Transverse colon (tissue), 4 donors: ENCODE results near the gene MTX1. TPM values are rescaled to one million over a fixed set of nuclear protein-coding genes. Genes with fewer than 3 reads are reported as not detected.

Experiments
- DNase-seq: peaks from one replicate; pipeline ENCODE4 v3.0.0-alpha.2; 2019
- H3K27ac ChIP-seq, 4 donors: fragments of 200-600 bp; sonication (generic); 2 replicates each; pipeline ENCODE4 v1.5.1; 2016 to 2018; ENCODE audit warnings: inconsistent platforms in 4 of 4
- H3K27me3 ChIP-seq: fragments of 200-600 bp; sonication (generic); 2 replicates; pipeline ENCODE4 v1.5.1; 2017; ENCODE audit warnings: inconsistent platforms
- H3K36me3 ChIP-seq, 4 donors: fragments of 200-600 bp; sonication (generic); 2 replicates each; pipeline ENCODE4 v1.5.1; 2017 to 2019; ENCODE audit warnings: inconsistent platforms in 4 of 4
- H3K4me1 ChIP-seq, 4 donors: fragments of 200-600 bp; sonication (generic); 2 replicates each; pipeline ENCODE4 v1.5.1; 2017 to 2020; ENCODE audit warnings: inconsistent platforms in 4 of 4
- H3K4me3 ChIP-seq, 4 donors: fragments of 200-600 bp; sonication (generic); 1 replicate in 1 of 4; 2 replicates in 3 of 4; pipeline versions ENCODE4 v1.5.1 to v1.6.1; 2017 to 2019; ENCODE audit warnings: inconsistent platforms in 4 of 4
- H3K9me3 ChIP-seq, 2 donors: fragments of 200-600 bp; sonication (generic); 2 replicates each; pipeline ENCODE4 v1.5.1; 2017 to 2019; ENCODE audit warnings: inconsistent platforms in 2 of 2
- EP300 ChIP-seq: sonication (generic); formaldehyde crosslinking; IDR thresholded peaks from one replicate; pipeline ENCODE4 v1.6.1; 2017; ENCODE audit warnings: antibody characterized with exemption, low read depth
- POLR2A ChIP-seq: fragments of 450-650 bp; IDR thresholded peaks from one replicate; pipeline ENCODE4 v1.6.1; 2016; ENCODE audit warnings: antibody characterized with exemption, mild to moderate bottlenecking, moderate library complexity
- POLR2AphosphoS5 ChIP-seq, 3 donors: sonication (generic); formaldehyde crosslinking; IDR thresholded peaks; one replicate each; pipeline ENCODE4 v1.6.1; 2016; ENCODE audit warnings: antibody characterized with exemption in 3 of 3
- WGBS, 2 donors: methylation state at CpG; one replicate each; pipeline ENCODE4 v1.1.5; 2018; ENCODE audit warnings: low coverage in 1 of 2; 5-methylcytosine and 5-hydroxymethylcytosine counted together
- in situ Hi-C, 4 donors: fragments of 200-750 bp; cut with MboI; loops; one replicate each; pipeline versions ENCODE4 v1.15.0 to v1.15.1; 2017; ENCODE audit warnings: low sequenced_read_pairs in 3 of 4, low pct_ligation_motif_present in 1 of 4, low pct_unique_long_range_greater_than_20kb in 1 of 4
- intact Hi-C: fragments of 100-400 bp; cut with DNase I; formaldehyde crosslinking; loops from one replicate; pipeline ENCODE4 v1.15.1; 2023; ENCODE audit warnings: low total_unique reads
- total RNA-seq, 4 donors: library from RNA; depleted of rRNA; stranded (reverse); fragments of >200 nt; gene quantifications; one replicate each; pipeline ENCODE4 v1.1.0, GENCODE V29; 2016
- TF ChIP-seq, protein P1 (sequence below), 5 experiments: fragments of 200-600 bp in 3 of 5; fragments of 450-650 bp in 2 of 5; sonication (generic) in 3 of 5; IDR thresholded peaks; 1 replicate in 2 of 5; 2 replicates in 3 of 5; pipeline ENCODE4 v1.5.1; 2016 to 2017; ENCODE audit warnings: antibody characterized with exemption in 5 of 5, inconsistent platforms in 3 of 5, mild to moderate bottlenecking in 2 of 5, moderate library complexity in 1 of 5

MTX1 gene
- total RNA-seq, 4 donors from 2014 or later, result 24.3 to 64.0 (median 46.0) TPM

DNA sequence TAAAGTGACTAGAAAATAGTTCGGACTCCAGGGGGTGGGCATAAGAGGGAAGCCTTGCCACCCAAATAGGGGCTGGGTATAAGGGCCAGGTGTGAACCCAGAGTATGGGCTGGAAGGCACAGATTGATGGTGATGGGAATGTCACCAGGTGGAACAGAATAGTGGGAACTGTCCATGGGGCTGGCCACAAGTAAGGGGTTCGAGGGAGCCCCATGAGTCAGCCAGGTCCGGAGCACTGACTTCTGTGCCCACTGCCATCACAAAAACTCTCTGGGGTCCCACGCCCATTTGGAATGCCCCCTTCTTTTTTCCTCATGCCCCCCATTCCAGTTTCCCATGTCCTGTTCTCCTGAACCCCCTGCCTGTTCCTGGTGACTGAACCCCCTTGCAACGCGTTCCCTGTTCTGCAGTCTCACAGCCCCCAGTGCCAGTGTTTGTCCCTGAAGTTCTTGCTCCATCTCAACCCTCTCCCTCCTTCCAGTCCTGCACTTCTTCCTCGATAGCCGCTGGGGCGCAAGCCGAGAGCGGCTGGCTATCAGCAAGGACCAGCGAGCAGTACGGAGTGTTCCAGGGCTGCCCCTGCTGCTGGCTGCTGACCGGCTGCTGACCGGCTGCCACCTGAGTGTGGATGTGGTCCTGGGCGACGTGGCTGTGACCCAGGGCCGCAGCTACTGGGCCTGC is 27.0 kb upstream of the MTX1 start:
- peaks cover 10 to 24% (median 21%) of the 10 kb centered on the region in 4 donors for H3K4me1 ChIP-seq
- H3K27me3 ChIP-seq, result no peaks in the 10 kb centered on the region
- no peak overlapping the region for H3K4me3 ChIP-seq
- TF ChIP-seq POLR2A (no peak), POLR2AphosphoS5 (IDR thresholded peaks at IDR 0.05) (no peak)
- intact Hi-C loops, result no loop called here
- no peaks in the 10 kb centered on the region for H3K36me3 ChIP-seq
- 95 to 100% methylated on average over 2 to 18 of the region's 18 CpGs for WGBS, 2 donors
- no peak overlapping the region for H3K27ac ChIP-seq
- H3K9me3 ChIP-seq, result no peaks in the 10 kb centered on the region
- DNase-seq, result no peak
- in situ Hi-C loops, result no loop called here

DNA sequence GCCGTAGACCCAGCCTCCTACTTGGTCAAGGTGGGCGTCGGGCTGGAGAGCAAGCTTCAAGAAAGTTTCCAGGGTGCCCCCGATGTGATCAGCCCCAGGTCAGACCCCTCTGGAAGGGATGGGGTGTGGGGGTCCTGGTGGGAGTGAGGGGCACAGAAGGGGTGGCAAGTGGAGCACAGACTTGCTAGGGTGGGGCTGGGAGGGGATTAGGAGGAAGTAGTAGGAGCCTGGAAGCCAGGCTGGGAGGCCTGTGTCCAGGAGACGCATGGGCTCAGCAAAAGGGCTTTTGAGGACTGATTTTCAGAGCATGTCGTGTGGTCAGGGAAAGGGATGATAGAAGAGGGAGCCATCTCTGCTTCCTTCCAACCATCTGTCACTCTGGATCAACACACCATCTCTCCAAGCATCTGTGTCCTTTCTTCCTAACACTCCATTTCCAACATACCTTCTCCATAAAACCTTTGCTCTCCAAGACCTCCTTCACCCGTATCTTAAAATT is 26.4 kb upstream of the MTX1 start:
- H3K9me3 ChIP-seq, result no peaks in the 10 kb centered on the region
- no peak overlapping the region for H3K4me3 ChIP-seq
- peaks cover 9 to 25% (median 22%) of the 10 kb centered on the region in 4 donors for H3K4me1 ChIP-seq
- H3K36me3 ChIP-seq, result no peaks in the 10 kb centered on the region
- TF ChIP-seq POLR2AphosphoS5 (IDR thresholded peaks at IDR 0.05) (no peak), POLR2A (no peak), EP300 (no peak)
- TF ChIP-seq, protein P1, sequence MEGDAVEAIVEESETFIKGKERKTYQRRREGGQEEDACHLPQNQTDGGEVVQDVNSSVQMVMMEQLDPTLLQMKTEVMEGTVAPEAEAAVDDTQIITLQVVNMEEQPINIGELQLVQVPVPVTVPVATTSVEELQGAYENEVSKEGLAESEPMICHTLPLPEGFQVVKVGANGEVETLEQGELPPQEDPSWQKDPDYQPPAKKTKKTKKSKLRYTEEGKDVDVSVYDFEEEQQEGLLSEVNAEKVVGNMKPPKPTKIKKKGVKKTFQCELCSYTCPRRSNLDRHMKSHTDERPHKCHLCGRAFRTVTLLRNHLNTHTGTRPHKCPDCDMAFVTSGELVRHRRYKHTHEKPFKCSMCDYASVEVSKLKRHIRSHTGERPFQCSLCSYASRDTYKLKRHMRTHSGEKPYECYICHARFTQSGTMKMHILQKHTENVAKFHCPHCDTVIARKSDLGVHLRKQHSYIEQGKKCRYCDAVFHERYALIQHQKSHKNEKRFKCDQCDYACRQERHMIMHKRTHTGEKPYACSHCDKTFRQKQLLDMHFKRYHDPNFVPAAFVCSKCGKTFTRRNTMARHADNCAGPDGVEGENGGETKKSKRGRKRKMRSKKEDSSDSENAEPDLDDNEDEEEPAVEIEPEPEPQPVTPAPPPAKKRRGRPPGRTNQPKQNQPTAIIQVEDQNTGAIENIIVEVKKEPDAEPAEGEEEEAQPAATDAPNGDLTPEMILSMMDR (IDR thresholded peaks at IDR 0.05), result no peak
- H3K27ac ChIP-seq, result no peak overlapping the region
- DNase-seq, result no peak
- WGBS, 2 donors, result 79 to 91% methylated on average over 2 to 7 of the region's 7 CpGs
- in situ Hi-C loops, result no loop called here
- intact Hi-C loops, result no loop called here
- no peaks in the 10 kb centered on the region for H3K27me3 ChIP-seq

DNA sequence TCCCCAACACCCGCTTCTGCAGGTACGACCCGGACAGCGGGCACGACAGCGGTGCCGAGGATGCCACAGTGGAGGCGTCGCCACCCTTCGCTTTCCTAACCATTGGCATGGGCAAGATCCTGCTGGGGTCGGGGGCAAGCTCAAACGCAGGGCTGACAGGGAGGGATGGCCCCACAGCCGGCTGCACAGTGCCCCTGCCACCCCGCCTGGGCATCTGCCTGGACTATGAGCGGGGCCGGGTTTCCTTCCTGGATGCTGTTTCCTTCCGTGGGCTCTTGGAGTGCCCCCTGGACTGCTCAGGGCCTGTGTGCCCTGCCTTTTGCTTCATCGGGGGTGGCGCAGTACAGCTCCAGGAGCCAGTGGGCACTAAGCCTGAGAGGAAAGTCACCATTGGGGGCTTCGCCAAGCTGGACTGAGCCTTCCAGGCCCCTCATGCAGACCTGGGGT is 24.7 kb upstream of the MTX1 start:
- no peaks in the 10 kb centered on the region for H3K27me3 ChIP-seq
- in situ Hi-C loops, result no loop called here
- WGBS, 2 donors, result 87% methylated on average over 20 of the region's 20 CpGs; no CpG with 5 or more reads in 1 of the 2 donors
- no peaks in the 10 kb centered on the region for H3K36me3 ChIP-seq
- H3K27ac ChIP-seq, result no peak overlapping the region
- no peaks in the 10 kb centered on the region for H3K9me3 ChIP-seq
- intact Hi-C loops, result no loop called here
- TF ChIP-seq EP300 (no peak), POLR2A (no peak), POLR2AphosphoS5 (IDR thresholded peaks at IDR 0.05) (no peak)
- TF ChIP-seq, protein P1 (IDR thresholded peaks at IDR 0.05), result no peak
- DNase-seq, result no peak
- H3K4me3 ChIP-seq, result no peak overlapping the region
- H3K4me1 ChIP-seq, result peaks cover 10 to 38% (median 24%) of the 10 kb centered on the region in 4 donors

DNA sequence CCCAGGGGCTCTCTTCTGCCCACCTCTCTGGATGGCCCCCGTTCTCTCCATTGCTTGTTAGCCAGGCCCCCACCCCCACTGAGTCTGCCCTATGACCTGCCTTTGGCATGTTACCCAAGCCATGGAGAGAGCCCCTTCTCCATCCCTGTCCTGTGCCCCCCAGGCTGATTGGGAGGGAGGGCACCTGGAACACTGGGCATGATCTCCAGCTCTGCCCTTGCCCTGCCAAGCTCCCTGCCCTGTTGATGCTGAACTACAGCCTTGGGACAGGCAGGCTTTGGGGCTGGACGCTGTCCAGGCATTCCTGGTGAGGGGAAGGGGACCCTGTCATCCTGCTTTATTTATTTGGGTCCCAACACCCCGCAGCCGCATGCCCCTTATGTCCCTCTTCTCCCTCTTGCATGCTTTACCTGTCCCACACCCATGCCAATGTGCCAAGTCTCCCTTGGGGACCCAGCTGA is 24.1 kb upstream of the MTX1 start:
- no peak overlapping the region for H3K27ac ChIP-seq
- H3K36me3 ChIP-seq, result no peaks in the 10 kb centered on the region
- TF ChIP-seq POLR2AphosphoS5 (IDR thresholded peaks at IDR 0.05) (no peak), POLR2A (no peak), EP300 (no peak)
- TF ChIP-seq, protein P1 (IDR thresholded peaks at IDR 0.05), result no peak
- no peaks in the 10 kb centered on the region for H3K9me3 ChIP-seq
- H3K4me3 ChIP-seq, result no peak overlapping the region
- DNase-seq, result no peak
- H3K4me1 ChIP-seq, result peaks cover 10 to 38% (median 24%) of the 10 kb centered on the region in 4 donors
- intact Hi-C loops (no loop called here), in situ Hi-C loops (no loop called here)
- WGBS, 2 donors, result 82% methylated on average over 4 of the region's 4 CpGs; no CpG with 5 or more reads in 1 of the 2 donors
- H3K27me3 ChIP-seq, result no peaks in the 10 kb centered on the region
